NB4 (cell line): ENCODE measurements around the gene KRTAP4-6.
"Not testable (repeated sequence)": the region's sequence is repeated elsewhere in the genome, so short reads cannot be mapped to it uniquely, and the experiment has no call there.

Experiments used
- DNase-seq: peaks from one replicate; pipeline ENCODE4 v3.0.0; 2010; ENCODE audit warnings: low read depth
- H3K4me3 ChIP-seq: one replicate; pipeline ENCODE4 v1.5.1; 2011; ENCODE audit warnings: mild to moderate bottlenecking, low read depth, low read length, moderate library complexity
- MAX ChIP-seq: IDR thresholded peaks from 2 replicates; pipeline ENCODE4 v1.6.1; 2011; ENCODE audit warnings: low read depth, low read length
- MYC ChIP-seq: IDR thresholded peaks from 2 replicates; pipeline ENCODE4 v1.6.1; 2011; ENCODE audit warnings: low read depth, low read length
- POLR2A ChIP-seq: IDR thresholded peaks from 2 replicates; pipeline ENCODE4 v1.6.1; 2011; ENCODE audit warnings: mild to moderate bottlenecking; ENCODE audit not compliant: insufficient read length; ENCODE audit errors: extremely low read depth
- TF ChIP-seq, protein P1 (sequence below): IDR thresholded peaks from one replicate; pipeline ENCODE4 v1.5.1; 2012; ENCODE audit warnings: low read depth, low read length

Gene KRTAP4-6

GRCh38 chr17:41163828-41164227 is 23.5 kb upstream of the KRTAP4-6 start:
- no peak overlapping the region for H3K4me3 ChIP-seq
- no peak for TF ChIP-seq MAX
- TF ChIP-seq MYC, result no peak
- no peak for TF ChIP-seq POLR2A
- TF ChIP-seq, protein P1, sequence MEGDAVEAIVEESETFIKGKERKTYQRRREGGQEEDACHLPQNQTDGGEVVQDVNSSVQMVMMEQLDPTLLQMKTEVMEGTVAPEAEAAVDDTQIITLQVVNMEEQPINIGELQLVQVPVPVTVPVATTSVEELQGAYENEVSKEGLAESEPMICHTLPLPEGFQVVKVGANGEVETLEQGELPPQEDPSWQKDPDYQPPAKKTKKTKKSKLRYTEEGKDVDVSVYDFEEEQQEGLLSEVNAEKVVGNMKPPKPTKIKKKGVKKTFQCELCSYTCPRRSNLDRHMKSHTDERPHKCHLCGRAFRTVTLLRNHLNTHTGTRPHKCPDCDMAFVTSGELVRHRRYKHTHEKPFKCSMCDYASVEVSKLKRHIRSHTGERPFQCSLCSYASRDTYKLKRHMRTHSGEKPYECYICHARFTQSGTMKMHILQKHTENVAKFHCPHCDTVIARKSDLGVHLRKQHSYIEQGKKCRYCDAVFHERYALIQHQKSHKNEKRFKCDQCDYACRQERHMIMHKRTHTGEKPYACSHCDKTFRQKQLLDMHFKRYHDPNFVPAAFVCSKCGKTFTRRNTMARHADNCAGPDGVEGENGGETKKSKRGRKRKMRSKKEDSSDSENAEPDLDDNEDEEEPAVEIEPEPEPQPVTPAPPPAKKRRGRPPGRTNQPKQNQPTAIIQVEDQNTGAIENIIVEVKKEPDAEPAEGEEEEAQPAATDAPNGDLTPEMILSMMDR, result no peak
- no peak for DNase-seq

DNA sequence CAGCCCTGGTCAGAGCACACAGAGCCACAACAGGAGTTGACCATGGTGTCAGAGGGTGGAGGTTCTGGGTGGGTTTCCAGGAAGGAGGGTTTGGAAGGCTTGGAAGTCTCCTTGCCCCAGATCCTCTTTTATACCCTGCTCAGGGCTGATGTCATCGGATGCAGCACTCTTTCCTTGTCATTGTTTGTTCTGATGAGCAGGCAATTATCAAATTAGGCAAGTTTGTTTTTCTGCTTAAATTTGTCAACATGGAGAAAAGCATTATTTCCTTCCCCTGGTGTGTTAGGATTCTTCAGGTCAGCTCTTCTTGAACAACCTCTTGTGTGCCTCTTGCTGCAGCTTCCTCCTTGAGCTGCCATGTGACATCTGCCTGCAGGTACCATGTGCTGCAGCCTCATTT is 20.3 kb upstream of the KRTAP4-6 start, which contains the start of gene KRTAP4-4:
Gene KRTAP4-4 (minus strand): TSS at position 101 of the 400 bp plus-strand sequence. CDS start 57 bp downstream, at position 44.
- no peak for DNase-seq
- TF ChIP-seq MYC, result no peak
- no peak for TF ChIP-seq POLR2A
- TF ChIP-seq, protein P1, result no peak
- no peak for TF ChIP-seq MAX
- no peak within 1 kb of the TSS for H3K4me3 ChIP-seq

- not testable (repeated sequence) for H3K4me3 ChIP-seq, DNase-seq
Observed at GRCh38 chr17:41160190-41160589, 19.8 kb upstream of the KRTAP4-6 start.

DNA sequence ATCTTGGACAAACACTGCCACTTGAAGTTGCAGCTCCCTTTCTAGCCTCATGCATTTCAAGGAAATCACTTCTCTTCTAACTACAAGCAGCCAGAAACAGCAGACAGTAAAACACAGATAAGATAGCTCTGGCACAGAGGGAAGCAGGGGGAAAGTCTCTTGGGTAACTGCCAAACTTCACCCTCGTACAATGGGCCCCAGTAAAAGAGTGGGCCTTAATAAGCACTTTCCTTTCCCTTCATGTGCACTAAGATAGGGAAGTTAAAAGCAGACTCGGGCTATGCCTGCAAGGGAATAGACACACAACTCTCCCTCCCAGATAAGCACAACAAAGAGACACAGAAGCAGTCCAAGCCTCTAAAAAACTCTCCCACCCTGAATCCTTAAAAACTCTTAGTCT is 13.5 kb upstream of the KRTAP4-6 start:
- no peak for TF ChIP-seq POLR2A
- TF ChIP-seq MYC, result no peak
- TF ChIP-seq, protein P1, result no peak
- TF ChIP-seq MAX, result no peak
- H3K4me3 ChIP-seq, result no peak overlapping the region
- no peak for DNase-seq

DNA sequence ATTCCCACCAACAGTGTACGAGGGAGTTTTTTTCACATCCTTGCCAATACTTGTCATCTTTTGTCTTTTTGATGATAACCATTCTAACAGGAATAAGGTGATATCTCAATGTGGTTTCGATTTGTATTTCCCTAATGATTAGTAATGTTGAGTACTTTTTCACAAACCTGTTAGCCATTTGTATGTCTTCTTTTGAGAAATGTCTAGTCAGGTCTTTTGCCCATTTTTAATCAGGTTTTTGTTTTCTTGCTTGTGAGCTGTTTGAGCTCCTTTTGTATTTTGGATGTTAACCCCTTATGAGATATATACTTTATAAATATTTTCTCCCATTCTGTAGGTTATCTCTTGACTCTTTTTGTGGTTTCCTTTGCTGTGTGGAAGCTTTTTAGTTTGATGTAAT is 11.2 kb upstream of the KRTAP4-6 start:
- no peak for DNase-seq
- TF ChIP-seq, protein P1, result no peak
- TF ChIP-seq MYC, result no peak
- no peak for TF ChIP-seq MAX
- TF ChIP-seq POLR2A, result no peak
- H3K4me3 ChIP-seq, result no peak overlapping the region

DNA sequence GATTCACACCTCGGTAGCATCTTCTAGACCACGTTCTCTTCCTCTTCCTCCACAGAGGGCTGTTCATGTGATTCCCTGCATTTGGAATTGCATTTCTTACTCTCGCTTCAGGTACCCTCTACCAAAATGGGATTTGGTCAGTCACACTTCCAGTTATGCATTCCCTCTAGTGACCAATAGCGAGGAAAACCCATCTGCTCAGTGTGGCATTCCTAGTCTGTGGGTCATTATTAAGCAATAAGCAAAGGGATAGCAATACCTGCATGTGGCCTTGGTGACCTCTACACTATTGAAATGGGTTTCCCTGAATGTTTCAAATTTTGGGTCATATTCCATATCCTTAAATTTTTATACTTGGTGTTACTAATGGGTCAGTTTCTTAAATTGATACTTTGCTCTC is 9.7 kb upstream of the KRTAP4-6 start:
- TF ChIP-seq MAX (no peak), MYC (no peak), POLR2A (no peak)
- TF ChIP-seq, protein P1, result no peak
- no peak overlapping the region for H3K4me3 ChIP-seq
- no peak for DNase-seq
